Nephron progenitor cell (in vitro differentiated cells): ENCODE measurements around the gene SULF2.

Source experiments
- DNase-seq: peaks from one replicate; pipeline ENCODE4 v3.0.0; 2021
- H3K27ac Mint-ChIP-seq: 2 replicates; pipeline ENCODE4 v1.8.0; 2021; ENCODE audit warnings: mild to moderate bottlenecking, moderate library complexity, mixed read lengths
- H3K27me3 Mint-ChIP-seq: 2 replicates; pipeline ENCODE4 v1.8.0; 2021; ENCODE audit warnings: mild to moderate bottlenecking, low read depth, mixed read lengths; ENCODE audit not compliant: poor library complexity
- H3K36me3 Mint-ChIP-seq: 2 replicates; pipeline ENCODE4 v1.8.0; 2021; ENCODE audit warnings: low read depth, mixed read lengths
- H3K4me1 Mint-ChIP-seq: 2 replicates; pipeline ENCODE4 v1.8.0; 2021; ENCODE audit warnings: mixed read lengths
- H3K4me3 Mint-ChIP-seq: 2 replicates; pipeline ENCODE4 v1.8.0; 2021; ENCODE audit warnings: mild to moderate bottlenecking, moderate library complexity, mixed read lengths
- H3K9me3 Mint-ChIP-seq: 2 replicates; pipeline ENCODE4 v1.8.0; 2021; ENCODE audit warnings: mild to moderate bottlenecking, moderate library complexity, mixed read lengths
- TF ChIP-seq, protein P1 (sequence below): fragments of 200-600 bp; sonication (generic); IDR thresholded peaks from 2 replicates; pipeline ENCODE4 v1.5.0; 2021; ENCODE audit warnings: antibody characterized with exemption

Gene SULF2

DNA sequence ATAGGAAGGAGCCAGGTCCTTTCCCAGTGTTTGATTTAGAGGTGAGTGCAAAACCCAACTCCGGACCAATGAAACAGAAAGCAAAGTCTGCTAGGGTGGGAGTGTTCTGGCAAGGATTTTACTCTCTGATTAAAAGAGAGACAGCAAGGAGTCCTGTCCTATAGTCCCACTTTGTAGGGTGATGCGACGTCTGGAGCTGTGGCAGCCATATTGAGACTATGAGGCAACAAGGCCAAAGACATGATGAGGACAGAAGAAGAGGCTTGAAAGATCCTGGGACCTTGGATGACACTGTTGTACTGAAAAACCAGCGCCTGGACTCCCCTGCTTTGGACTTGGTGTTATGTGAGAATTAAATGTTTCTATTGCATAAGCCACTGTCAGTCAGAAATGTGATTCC lies 8.1 kb downstream of the SULF2 start:
- Mint-ChIP-seq H3K36me3 (peaks cover 69% of the 10 kb centered on the region), H3K27me3 (no peaks in the 10 kb centered on the region), H3K4me1 (peaks cover 55% of the 10 kb centered on the region), H3K27ac (no peak overlapping the region), H3K9me3 (peaks cover 14% of the 10 kb centered on the region), H3K4me3 (no peak overlapping the region)
- DNase-seq = no peak
- TF ChIP-seq, protein P1, sequence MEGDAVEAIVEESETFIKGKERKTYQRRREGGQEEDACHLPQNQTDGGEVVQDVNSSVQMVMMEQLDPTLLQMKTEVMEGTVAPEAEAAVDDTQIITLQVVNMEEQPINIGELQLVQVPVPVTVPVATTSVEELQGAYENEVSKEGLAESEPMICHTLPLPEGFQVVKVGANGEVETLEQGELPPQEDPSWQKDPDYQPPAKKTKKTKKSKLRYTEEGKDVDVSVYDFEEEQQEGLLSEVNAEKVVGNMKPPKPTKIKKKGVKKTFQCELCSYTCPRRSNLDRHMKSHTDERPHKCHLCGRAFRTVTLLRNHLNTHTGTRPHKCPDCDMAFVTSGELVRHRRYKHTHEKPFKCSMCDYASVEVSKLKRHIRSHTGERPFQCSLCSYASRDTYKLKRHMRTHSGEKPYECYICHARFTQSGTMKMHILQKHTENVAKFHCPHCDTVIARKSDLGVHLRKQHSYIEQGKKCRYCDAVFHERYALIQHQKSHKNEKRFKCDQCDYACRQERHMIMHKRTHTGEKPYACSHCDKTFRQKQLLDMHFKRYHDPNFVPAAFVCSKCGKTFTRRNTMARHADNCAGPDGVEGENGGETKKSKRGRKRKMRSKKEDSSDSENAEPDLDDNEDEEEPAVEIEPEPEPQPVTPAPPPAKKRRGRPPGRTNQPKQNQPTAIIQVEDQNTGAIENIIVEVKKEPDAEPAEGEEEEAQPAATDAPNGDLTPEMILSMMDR = no peak

DNA sequence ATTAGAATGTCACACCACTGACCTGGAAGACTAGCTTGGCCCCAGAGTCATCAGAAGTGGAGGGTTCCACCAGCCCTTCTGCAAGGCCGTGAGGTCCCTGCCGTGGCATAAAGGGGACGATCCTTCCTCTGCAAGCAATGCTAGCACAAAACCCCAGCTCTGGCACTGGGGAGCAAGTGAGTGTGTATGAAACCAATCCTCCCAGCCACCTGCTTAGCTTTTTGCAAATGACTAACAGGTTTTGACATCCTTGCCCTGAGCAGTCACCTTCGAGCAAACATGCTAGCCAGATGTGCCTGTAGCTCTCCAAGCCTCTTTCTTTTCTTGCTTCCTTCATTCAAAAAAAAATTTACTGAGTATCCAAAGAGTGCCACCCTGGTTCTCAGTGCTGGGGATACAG lies 8.6 kb downstream of the SULF2 start:
- TF ChIP-seq, protein P1 = no peak
- no peak for DNase-seq

DNA sequence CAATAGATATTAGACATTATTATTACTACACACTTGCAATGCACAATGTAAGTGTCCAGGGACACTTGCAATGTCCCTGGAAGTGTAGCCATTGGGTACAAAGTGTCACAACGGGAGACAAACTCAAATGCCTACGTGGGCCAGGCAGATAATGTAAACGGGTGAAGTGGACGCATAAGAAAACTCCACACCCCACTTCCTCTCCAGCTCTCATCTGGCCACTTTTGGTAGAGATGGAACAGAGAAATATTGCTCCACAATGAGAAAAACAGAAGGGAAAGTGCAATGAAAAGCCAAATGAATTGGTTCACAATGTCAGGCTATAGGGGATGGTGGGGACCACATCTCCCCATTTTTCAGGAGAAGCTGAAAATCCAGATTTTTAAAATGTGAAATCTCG lies 9.4 kb downstream of the SULF2 start:
- peaks cover 56% of the 10 kb centered on the region for H3K4me1 Mint-ChIP-seq
- H3K36me3 Mint-ChIP-seq = peaks cover 76% of the 10 kb centered on the region
- H3K27ac Mint-ChIP-seq = no peak overlapping the region
- DNase-seq = no peak
- peaks cover 21% of the 10 kb centered on the region for H3K9me3 Mint-ChIP-seq
- peaks cover 4% of the 10 kb centered on the region for H3K27me3 Mint-ChIP-seq
- TF ChIP-seq, protein P1 = no peak
- H3K4me3 Mint-ChIP-seq = no peak overlapping the region

More for the DNA sequence above, 8.6 kb downstream of the SULF2 start:
- no peak overlapping the region for H3K27ac Mint-ChIP-seq
- no peaks in the 10 kb centered on the region for H3K27me3 Mint-ChIP-seq
- no peak overlapping the region for H3K4me3 Mint-ChIP-seq
- H3K4me1 Mint-ChIP-seq = peaks cover 52% of the 10 kb centered on the region
- peaks cover 14% of the 10 kb centered on the region for H3K9me3 Mint-ChIP-seq
- peaks cover 70% of the 10 kb centered on the region for H3K36me3 Mint-ChIP-seq

DNA sequence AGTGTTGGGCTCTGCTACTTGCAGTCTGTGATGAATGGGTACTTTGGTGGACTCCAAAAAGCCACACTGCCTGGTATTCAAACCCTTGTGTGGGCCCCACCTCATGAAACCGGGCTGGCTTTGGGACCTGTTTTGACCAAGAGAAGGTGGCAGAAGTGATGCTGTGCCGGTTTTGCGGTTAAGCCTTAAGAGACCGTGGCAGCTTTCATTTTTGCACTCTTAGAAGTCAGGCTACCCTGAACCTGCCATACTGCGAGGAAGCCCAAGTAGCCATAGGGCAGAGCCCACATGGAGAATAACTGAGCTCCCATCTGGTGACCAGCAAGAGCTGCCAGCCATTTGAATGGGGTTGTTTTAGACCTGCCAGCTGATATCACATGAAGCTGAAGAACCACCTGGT lies 10.2 kb downstream of the SULF2 start:
- peaks cover 28% of the 10 kb centered on the region for H3K9me3 Mint-ChIP-seq
- peaks cover 4% of the 10 kb centered on the region for H3K27me3 Mint-ChIP-seq
- H3K27ac Mint-ChIP-seq = no peak overlapping the region
- peaks cover 76% of the 10 kb centered on the region for H3K36me3 Mint-ChIP-seq
- DNase-seq = no peak
- H3K4me3 Mint-ChIP-seq = no peak overlapping the region
- peaks cover 48% of the 10 kb centered on the region for H3K4me1 Mint-ChIP-seq
- TF ChIP-seq, protein P1 = no peak

DNA sequence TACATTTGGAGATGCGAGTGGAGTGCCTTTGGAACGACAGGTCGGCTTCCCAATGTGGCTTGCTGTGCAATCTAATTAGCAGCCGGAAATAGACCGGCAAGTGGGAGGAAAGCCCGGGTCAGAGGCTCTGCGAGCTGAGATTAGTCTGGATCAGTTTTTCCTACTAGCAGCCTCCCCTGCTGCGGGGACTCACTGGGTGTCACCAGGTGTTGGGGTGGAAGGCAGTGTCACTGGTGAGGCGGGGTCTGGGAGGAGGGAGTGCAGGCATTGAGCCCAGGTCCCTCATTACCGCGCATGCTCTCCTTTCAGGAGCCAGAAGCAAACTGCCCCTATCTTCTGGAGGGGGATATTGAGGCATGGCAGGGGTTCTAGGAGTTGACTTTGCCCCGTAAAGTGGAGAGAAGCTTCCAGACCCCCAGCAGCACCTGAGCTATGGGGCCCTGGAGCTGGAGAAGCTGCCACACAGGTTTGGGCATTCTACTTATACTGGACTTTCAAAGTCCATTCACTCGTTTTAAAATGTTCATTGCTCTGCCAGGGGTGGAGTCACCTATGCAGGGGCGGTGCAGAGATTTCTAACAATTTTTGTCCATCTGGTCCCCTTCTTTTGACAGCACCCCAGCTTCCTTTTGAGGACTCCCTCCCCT lies 11.0 kb downstream of the SULF2 start:
- H3K9me3 Mint-ChIP-seq = peaks cover 33% of the 10 kb centered on the region
- DNase-seq = no peak
- TF ChIP-seq, protein P1 = no peak
- H3K4me3 Mint-ChIP-seq = no peak overlapping the region
- H3K4me1 Mint-ChIP-seq = peaks cover 50% of the 10 kb centered on the region
- H3K36me3 Mint-ChIP-seq = peaks cover 81% of the 10 kb centered on the region
- H3K27me3 Mint-ChIP-seq = peaks cover 4% of the 10 kb centered on the region
- no peak overlapping the region for H3K27ac Mint-ChIP-seq

DNA sequence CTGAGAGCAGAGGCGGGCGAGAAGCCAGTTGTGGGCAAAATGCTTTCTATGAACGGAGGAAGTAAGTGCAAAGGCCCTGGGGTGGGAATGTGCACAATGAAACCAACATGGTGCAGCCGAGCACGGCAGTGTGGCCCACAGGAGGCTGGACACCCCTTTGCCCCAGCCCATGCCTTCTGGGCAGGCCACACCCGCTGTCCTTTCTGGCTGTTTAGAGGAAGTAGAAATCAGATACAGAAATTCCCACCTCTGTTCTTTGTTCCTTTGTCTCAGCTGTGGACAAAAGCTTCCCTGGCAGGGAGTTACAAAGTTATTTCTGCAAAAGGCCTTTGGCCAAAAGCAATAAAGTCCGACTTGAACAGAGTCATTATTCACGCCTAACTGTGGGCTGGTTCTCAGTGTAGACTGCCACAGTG lies 11.9 kb downstream of the SULF2 start:
- Mint-ChIP-seq H3K4me3 (no peak overlapping the region), H3K4me1 (peaks cover 41% of the 10 kb centered on the region), H3K9me3 (peaks cover 33% of the 10 kb centered on the region), H3K27me3 (peaks cover 4% of the 10 kb centered on the region), H3K36me3 (peaks cover 77% of the 10 kb centered on the region), H3K27ac (peak overlapping the region; percentile 64)
- TF ChIP-seq, protein P1 = no peak
- DNase-seq = no peak
